ENCODE measurements around the gene CNTNAP2. TPM values are rescaled to one million over a fixed set of nuclear protein-coding genes. Genes with fewer than 3 reads are reported as not detected.

CNTNAP2 gene
- total and polyA plus RNA-seq, 2 donors from 2014 or later: 0.06 to 0.13 TPM

DNA sequence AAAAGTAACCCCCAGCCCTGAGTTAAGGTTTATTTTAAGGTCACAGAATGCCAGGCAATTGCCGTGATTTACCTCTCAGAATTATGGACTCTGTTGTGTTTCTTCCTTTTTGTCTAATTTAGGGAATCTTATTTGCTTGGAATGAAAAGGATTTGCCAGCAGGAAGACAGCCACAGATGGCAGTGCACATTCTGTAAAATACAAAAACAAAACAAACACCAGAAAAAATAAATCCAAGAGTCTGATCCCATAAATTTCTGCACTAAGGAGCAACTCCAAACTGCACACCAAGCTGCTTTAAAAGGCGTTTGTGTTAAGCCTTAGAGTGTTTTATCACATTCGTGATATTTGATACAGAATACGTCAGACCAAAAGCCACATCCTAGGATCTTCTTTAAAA, 2275.0 kb downstream of the CNTNAP2 start:
- intact Hi-C loops (cut with DNase I): no loop called here
- Histone ChIP-seq H3K9ac (ENCODE audit: low read length in 3 of 3) (no peak overlapping the region), H3K9me3 (ENCODE audit: control insufficient read depth in 2 of 3, insufficient read depth in 1 of 3, low read length in 3 of 3) (peaks cover 0 to 3% (median 0%) of the 10 kb centered on the region in 3 donors), H3K27me3 (ENCODE audit: control insufficient read depth, insufficient read depth, low read length) (no peaks in the 10 kb centered on the region), H3K36me3 (ENCODE audit: control insufficient read depth in 2 of 3, insufficient read depth in 3 of 3, low read length in 3 of 3) (no peaks in the 10 kb centered on the region), H3K4me1 (ENCODE audit: control insufficient read depth in 2 of 3, insufficient read depth in 2 of 3, low read depth in 1 of 3, low read length in 3 of 3) (no peaks in the 10 kb centered on the region), H3K4me3 (ENCODE audit: low read length in 3 of 3) (no peak overlapping the region), H3K27ac (ENCODE audit: low read depth in 2 of 2, low read length in 2 of 2) (no peak overlapping the region)
- TF ChIP-seq, protein P1, sequence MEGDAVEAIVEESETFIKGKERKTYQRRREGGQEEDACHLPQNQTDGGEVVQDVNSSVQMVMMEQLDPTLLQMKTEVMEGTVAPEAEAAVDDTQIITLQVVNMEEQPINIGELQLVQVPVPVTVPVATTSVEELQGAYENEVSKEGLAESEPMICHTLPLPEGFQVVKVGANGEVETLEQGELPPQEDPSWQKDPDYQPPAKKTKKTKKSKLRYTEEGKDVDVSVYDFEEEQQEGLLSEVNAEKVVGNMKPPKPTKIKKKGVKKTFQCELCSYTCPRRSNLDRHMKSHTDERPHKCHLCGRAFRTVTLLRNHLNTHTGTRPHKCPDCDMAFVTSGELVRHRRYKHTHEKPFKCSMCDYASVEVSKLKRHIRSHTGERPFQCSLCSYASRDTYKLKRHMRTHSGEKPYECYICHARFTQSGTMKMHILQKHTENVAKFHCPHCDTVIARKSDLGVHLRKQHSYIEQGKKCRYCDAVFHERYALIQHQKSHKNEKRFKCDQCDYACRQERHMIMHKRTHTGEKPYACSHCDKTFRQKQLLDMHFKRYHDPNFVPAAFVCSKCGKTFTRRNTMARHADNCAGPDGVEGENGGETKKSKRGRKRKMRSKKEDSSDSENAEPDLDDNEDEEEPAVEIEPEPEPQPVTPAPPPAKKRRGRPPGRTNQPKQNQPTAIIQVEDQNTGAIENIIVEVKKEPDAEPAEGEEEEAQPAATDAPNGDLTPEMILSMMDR (IDR thresholded peaks at IDR 0.05; ENCODE audit: borderline replicate concordance, extremely low read depth, insufficient read depth): no peak
- DNase-seq (peak in 2 of 5 donors; percentile 44 to 50), FAIRE-seq (no peak)

DNA sequence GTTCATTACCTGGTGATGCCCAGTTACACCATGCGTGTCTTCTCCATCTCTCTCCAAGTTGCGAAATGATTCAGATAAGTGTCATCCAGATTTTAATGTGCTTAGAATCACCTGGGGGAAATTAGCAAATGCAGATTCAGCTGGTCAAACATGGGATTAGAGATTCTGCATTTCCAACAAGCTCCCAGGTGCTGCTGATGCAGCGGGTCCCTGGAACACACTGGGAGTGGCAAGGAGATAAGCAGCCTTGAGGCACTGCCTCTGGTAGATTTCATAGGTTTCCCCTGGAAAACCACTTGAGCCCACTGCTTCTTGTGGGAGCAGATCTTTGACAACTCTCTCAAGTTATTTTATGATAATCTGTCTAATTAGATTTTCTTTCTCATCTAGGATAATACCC, 2278.0 kb downstream of the CNTNAP2 start:
- no peak for FAIRE-seq
- intact Hi-C loops (cut with DNase I): no loop called here
- no peak for DNase-seq
- H3K27me3 ChIP-seq (ENCODE audit: control insufficient read depth, insufficient read depth, low read length): no peaks in the 10 kb centered on the region
- no peak overlapping the region for H3K9ac ChIP-seq (ENCODE audit: low read length in 3 of 3)
- TF ChIP-seq, protein P1 (IDR thresholded peaks at IDR 0.05; ENCODE audit: borderline replicate concordance, extremely low read depth, insufficient read depth): no peak
- no peak overlapping the region for H3K27ac ChIP-seq (ENCODE audit: low read depth in 2 of 2, low read length in 2 of 2)
- no peaks in the 10 kb centered on the region for H3K4me1 ChIP-seq (ENCODE audit: control insufficient read depth in 2 of 3, insufficient read depth in 2 of 3, low read depth in 1 of 3, low read length in 3 of 3)
- no peaks in the 10 kb centered on the region for H3K36me3 ChIP-seq (ENCODE audit: control insufficient read depth in 2 of 3, insufficient read depth in 3 of 3, low read length in 3 of 3)
- H3K9me3 ChIP-seq (ENCODE audit: control insufficient read depth in 2 of 3, insufficient read depth in 1 of 3, low read length in 3 of 3): peaks cover 0 to under 1% (median 0%) of the 10 kb centered on the region in 3 donors
- no peak overlapping the region for H3K4me3 ChIP-seq (ENCODE audit: low read length in 3 of 3)

DNA sequence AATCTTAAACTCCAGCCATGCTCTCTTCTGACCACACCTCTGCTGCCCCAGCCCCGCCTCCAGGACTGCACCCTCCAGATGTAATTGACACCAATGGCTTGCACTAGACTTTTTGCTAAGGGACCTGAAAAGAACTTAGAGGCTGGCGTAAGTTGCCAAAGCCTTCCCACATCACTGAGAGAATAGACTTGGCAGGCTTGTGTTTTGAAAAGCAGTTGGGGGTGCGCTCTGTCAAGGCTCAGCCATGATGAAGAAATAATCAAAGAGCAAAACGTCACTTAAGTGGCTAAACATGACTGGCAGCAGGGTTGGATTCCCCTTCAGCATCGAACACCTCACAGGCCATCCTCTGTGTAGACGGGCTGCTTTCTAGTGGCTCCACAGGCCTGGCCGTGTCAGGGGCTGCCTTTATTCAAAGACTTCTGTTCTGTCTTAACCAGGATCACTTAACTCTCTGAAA, 2278.8 kb downstream of the CNTNAP2 start:
- intact Hi-C loops (cut with DNase I): no loop called here
- Histone ChIP-seq H3K9ac (ENCODE audit: low read length in 3 of 3) (no peak overlapping the region), H3K36me3 (ENCODE audit: control insufficient read depth in 2 of 3, insufficient read depth in 3 of 3, low read length in 3 of 3) (no peaks in the 10 kb centered on the region), H3K4me3 (ENCODE audit: low read length in 3 of 3) (no peak overlapping the region), H3K4me1 (ENCODE audit: control insufficient read depth in 2 of 3, insufficient read depth in 2 of 3, low read depth in 1 of 3, low read length in 3 of 3) (no peaks in the 10 kb centered on the region), H3K9me3 (ENCODE audit: control insufficient read depth in 2 of 3, insufficient read depth in 1 of 3, low read length in 3 of 3) (no peaks in the 10 kb centered on the region), H3K27ac (ENCODE audit: low read depth in 2 of 2, low read length in 2 of 2) (no peak overlapping the region), H3K27me3 (ENCODE audit: control insufficient read depth, insufficient read depth, low read length) (no peaks in the 10 kb centered on the region)
- TF ChIP-seq, protein P1 (IDR thresholded peaks at IDR 0.05; ENCODE audit: borderline replicate concordance, extremely low read depth, insufficient read depth): no peak
- DNase-seq: no peak
- FAIRE-seq: no peak
